ENCODE measurements around the gene TCF3. TPM values are rescaled to one million over a fixed set of nuclear protein-coding genes. Genes with fewer than 3 reads are reported as not detected.

The TCF3 gene
- total RNA-seq, 1 experiment from 2014 or later, result 304 TPM

DNA sequence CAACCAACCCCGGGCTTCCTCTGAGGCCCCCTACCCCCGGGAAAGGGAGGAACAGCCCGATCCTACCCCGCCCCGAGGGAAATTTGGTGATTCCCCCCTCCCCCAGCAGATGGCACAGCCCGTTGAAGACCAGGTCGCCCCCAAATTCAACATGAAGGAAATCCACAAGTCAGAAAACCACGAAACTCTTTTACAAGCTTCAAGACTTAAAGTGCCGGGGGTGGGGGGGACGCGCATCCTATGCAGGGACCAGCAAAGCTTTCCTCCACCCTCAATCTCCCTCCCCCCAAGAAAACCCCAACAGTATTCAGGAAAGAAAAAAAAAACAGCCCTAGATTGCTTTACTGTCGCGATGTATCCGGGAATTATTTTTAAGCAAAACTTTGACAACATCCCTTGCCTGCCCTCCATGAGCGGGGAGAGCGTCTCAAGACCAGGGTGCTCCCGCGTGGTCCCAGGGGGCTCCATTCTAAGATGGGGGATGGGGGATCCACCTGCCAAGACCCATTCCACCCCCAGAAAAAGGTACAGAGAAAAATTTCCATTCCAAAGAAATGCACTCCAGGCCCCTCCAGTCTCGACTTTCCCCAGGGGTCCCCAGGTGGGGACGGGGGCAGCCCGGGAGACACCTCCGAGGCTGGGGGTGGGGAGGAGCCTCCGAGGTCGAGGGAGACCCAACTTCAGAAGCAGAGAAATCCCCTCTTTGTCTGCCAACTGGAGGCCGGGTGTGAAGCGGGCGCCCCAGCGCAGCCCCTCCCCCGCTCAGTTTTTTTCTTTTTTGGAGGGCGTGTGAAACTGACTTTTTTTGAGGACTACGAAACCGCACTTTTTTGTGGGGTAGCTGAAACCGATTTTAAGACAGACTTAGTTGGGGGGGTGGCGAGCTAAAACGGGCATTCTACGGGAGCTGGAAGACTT lies 1.5 kb downstream of the TCF3 start:
- peaks cover 19 to 46% (median 33%) of the 10 kb centered on the region in 3 experiments for H3K36me3 Mint-ChIP-seq (ENCODE audit: insufficient read depth in 1 of 3, low read depth in 3 of 3)
- no peak overlapping the region for H3K27ac ChIP-seq (ENCODE audit: insufficient read length, low read depth, low read length)
- H4K5ac ChIP-seq (ENCODE audit: insufficient read length, low read depth, low read length), result no peak overlapping the region

More for the DNA sequence above, 1.5 kb downstream of the TCF3 start:
- Histone ChIP-seq H2BK120ac (ENCODE audit: low read depth, low read length, poor library complexity, severe bottlenecking) (no peak overlapping the region), H3K79me2 (ENCODE audit: insufficient read depth, low read length) (peaks cover 9% of the 10 kb centered on the region; the same call in 1 of the 2 replicates), H3K18ac (ENCODE audit: insufficient read length, low read depth, low read length) (peak overlapping the region; percentile 84), H3K23me2 (ENCODE audit: insufficient read length, low read depth, low read length, poor library complexity, severe bottlenecking) (peaks cover 9% of the 10 kb centered on the region), H3K56ac (ENCODE audit: insufficient read length, low read depth, low read length) (no peak overlapping the region), H3K14ac (ENCODE audit: insufficient read depth, low read length) (peak overlapping the region; percentile 45; the same call in 1 of the 2 replicates), H4K20me1 (ENCODE audit: control insufficient read depth, insufficient read depth, insufficient read length) (no peaks in the 10 kb centered on the region), H2AFZ (ENCODE audit: low read length) (no peak overlapping the region), H3K27me3 (ENCODE audit: insufficient read depth, low read length) (no peaks in the 10 kb centered on the region), H2BK15ac (ENCODE audit: low read depth, low read length) (no peak overlapping the region), H4K8ac (replicated peaks; ENCODE audit: insufficient read length, low read depth, low read length) (no peak overlapping the region), H2BK12ac (ENCODE audit: insufficient read length, low read depth, low read length) (no peak overlapping the region), H3K79me1 (ENCODE audit: insufficient read depth, low read depth, low read length, poor library complexity, severe bottlenecking) (peaks cover 9% of the 10 kb centered on the region), H3K9me3 (ENCODE audit: control insufficient read depth, low read depth, low read length) (no peaks in the 10 kb centered on the region), H3K23ac (ENCODE audit: insufficient read length, low read depth, low read length) (no peak overlapping the region), H3K9ac (ENCODE audit: extremely low read depth, insufficient read length, low read length) (peak overlapping the region; percentile 62), H4K91ac (ENCODE audit: insufficient read length, low read depth, low read length) (no peak overlapping the region), H3T11ph (ENCODE audit: low read length) (no peak overlapping the region), H3K4ac (ENCODE audit: low read depth, low read length) (no peak overlapping the region), H3K4me2 (ENCODE audit: insufficient read depth, insufficient read length, low read length) (peak overlapping the region; percentile 78), H3K4me1 (ENCODE audit: insufficient read depth, low read length) (no peaks in the 10 kb centered on the region), H2BK5ac (ENCODE audit: insufficient read length, low read length) (no peak overlapping the region), H2AK5ac (ENCODE audit: insufficient read length, low read length) (no peak overlapping the region), H2BK20ac (ENCODE audit: low read depth, low read length, poor library complexity, severe bottlenecking) (no peak overlapping the region)
- peak overlapping the region; percentile 95 to 98 for H3K4me3 Mint-ChIP-seq
- H3K4me1 Mint-ChIP-seq, result peaks cover 10 to 21% of the 10 kb centered on the region in 2 experiments
- WGBS (ENCODE audit: extremely low coverage, insufficient read length, low lambda C conversion rate), result no CpG with 5 or more reads among the region's 36 CpGs
- TF ChIP-seq, protein P1, sequence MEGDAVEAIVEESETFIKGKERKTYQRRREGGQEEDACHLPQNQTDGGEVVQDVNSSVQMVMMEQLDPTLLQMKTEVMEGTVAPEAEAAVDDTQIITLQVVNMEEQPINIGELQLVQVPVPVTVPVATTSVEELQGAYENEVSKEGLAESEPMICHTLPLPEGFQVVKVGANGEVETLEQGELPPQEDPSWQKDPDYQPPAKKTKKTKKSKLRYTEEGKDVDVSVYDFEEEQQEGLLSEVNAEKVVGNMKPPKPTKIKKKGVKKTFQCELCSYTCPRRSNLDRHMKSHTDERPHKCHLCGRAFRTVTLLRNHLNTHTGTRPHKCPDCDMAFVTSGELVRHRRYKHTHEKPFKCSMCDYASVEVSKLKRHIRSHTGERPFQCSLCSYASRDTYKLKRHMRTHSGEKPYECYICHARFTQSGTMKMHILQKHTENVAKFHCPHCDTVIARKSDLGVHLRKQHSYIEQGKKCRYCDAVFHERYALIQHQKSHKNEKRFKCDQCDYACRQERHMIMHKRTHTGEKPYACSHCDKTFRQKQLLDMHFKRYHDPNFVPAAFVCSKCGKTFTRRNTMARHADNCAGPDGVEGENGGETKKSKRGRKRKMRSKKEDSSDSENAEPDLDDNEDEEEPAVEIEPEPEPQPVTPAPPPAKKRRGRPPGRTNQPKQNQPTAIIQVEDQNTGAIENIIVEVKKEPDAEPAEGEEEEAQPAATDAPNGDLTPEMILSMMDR (conservative IDR thresholded peaks at IDR 0.05), result peak; percentile 18; the same call in 1 of the 3 replicates
- peaks cover 6% of the 10 kb centered on the region; the same call in 1 of the 2 replicates for H3K27me3 Mint-ChIP-seq (ENCODE audit: low read depth)
- no peak for DNase-seq
- H3K9me3 Mint-ChIP-seq, result peaks cover 0 to 2% of the 10 kb centered on the region in 2 experiments; a peak in 2 of 5 replicates
- peak overlapping the region; percentile 97 to 99 (median 98) for H3K27ac Mint-ChIP-seq

Measured in H9 (cell line).